ENCODE data around the gene FOXR1. TPM values are rescaled to one million over a fixed set of nuclear protein-coding genes. Genes with fewer than 3 reads are reported as not detected.
"Not testable (repeated sequence)": the region's sequence is repeated elsewhere in the genome, so short reads cannot be mapped to it uniquely, and the experiment has no call there.

The FOXR1 gene
- total RNA-seq, 1 donor from 2014 or later, result not detected

GRCh38 chr11:118939953-118940598 lies 31.5 kb upstream of the FOXR1 start:
- DNase-seq (ENCODE audit: low read depth, low spot score), result no peak

- no peak for DNase-seq (ENCODE audit: low read depth, low spot score)
These were observed 24.5 kb upstream of the FOXR1 start for GRCh38 chr11:118947091-118947490.

GRCh38 chr11:118948000-118948399 lies 23.6 kb upstream of the FOXR1 start:
- no peak for DNase-seq (ENCODE audit: low read depth, low spot score)

- DNase-seq (ENCODE audit: low read depth, low spot score), result no peak
These were observed 18.3 kb upstream of the FOXR1 start for GRCh38 chr11:118953265-118953664.

GRCh38 chr11:118953976-118954375 lies 17.6 kb upstream of the FOXR1 start:
- DNase-seq (ENCODE audit: low read depth, low spot score), result not testable (repeated sequence)

- DNase-seq (ENCODE audit: low read depth, low spot score), result peak; percentile 22
These were observed 15.3 kb upstream of the FOXR1 start, which contains the start of gene UPK2 for GRCh38 chr11:118956094-118956846. UPK2 (plus strand) TSS chr11:118956298; CDS start chr11:118956351, 53 bp downstream.

- DNase-seq (ENCODE audit: low read depth, low spot score), result no peak
These were observed 14.6 kb upstream of the FOXR1 start for GRCh38 chr11:118956847-118957469.

- no peak for DNase-seq (ENCODE audit: low read depth, low spot score)
These were observed 14.0 kb upstream of the FOXR1 start for GRCh38 chr11:118957549-118957948.

GRCh38 chr11:118957968-118958367 lies 13.6 kb upstream of the FOXR1 start:
- DNase-seq (ENCODE audit: low read depth, low spot score), result no peak

GRCh38 chr11:118958577-118958976 lies 13.0 kb upstream of the FOXR1 start:
- no peak for DNase-seq (ENCODE audit: low read depth, low spot score)

- DNase-seq (ENCODE audit: low read depth, low spot score), result no peak
These were observed 10.4 kb upstream of the FOXR1 start for GRCh38 chr11:118961189-118961588.

- DNase-seq (ENCODE audit: low read depth, low spot score), result no peak
These were observed 10.0 kb upstream of the FOXR1 start for GRCh38 chr11:118961591-118961990.

- DNase-seq (ENCODE audit: low read depth, low spot score), result not testable (repeated sequence)
These were observed 2.1 kb upstream of the FOXR1 start for GRCh38 chr11:118969508-118969907.

- no peak for DNase-seq (ENCODE audit: low read depth, low spot score)
These were observed 2.4 kb downstream of the FOXR1 start for GRCh38 chr11:118973985-118974384.

GRCh38 chr11:118975771-118976709 lies 4.5 kb downstream of the FOXR1 start:
- DNase-seq (ENCODE audit: low read depth, low spot score), result no peak

GRCh38 chr11:118979434-118979833 lies 7.9 kb downstream of the FOXR1 start:
- DNase-seq (ENCODE audit: low read depth, low spot score), result no peak

GRCh38 chr11:118980191-118980881 lies 8.8 kb downstream of the FOXR1 start:
- DNase-seq (ENCODE audit: low read depth, low spot score), result no peak

GRCh38 chr11:118984337-118984736 lies 12.8 kb downstream of the FOXR1 start:
- not testable (repeated sequence) for DNase-seq (ENCODE audit: low read depth, low spot score)

GRCh38 chr11:118984825-118985224 lies 13.3 kb downstream of the FOXR1 start:
- no peak for DNase-seq (ENCODE audit: low read depth, low spot score)

- no peak for DNase-seq (ENCODE audit: low read depth, low spot score)
These were observed 16.7 kb downstream of the FOXR1 start for GRCh38 chr11:118988280-118988679.

Data from pulmonary artery endothelial cell (primary cell).